Activated CD4-positive, alpha-beta T cell treated with anti-CD3 and anti-CD28 coated beads, Interleukin-2, Interleukin-6, amounts not matched to agents 100 ng/mL and 50 ng/mL, durations not matched to agents 16 hours and 8 hours (primary cell): ENCODE measurements around the gene PDK2.

Experiments
- DNase-seq: peaks from one replicate; pipeline ENCODE4 v3.0.0-alpha.2; 2020

Gene PDK2

GRCh38 chr17:50102164-50102991, 7.2 kb downstream of the PDK2 start:
- no peak for DNase-seq

DNA sequence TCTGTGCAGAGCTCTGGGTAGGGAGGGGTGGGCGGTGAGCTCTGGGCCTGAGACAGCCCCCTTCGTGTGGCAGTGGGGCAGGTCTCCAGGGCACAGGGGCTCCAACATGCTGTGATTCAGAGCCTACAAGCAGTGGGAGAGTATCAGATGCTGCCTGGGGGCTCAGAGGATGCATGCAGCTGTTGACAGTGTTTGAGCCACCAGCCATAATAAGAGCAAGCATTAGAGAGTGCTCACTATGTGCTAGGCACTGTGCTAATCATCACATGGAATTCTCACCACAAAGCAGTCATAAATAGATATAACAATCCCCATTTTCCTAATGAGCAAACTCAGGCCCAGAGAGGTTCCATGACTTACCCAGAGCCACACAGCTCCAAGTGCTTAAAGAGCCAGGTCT, 8.1 kb downstream of the PDK2 start:
- DNase-seq = no peak

GRCh38 chr17:50103941-50104340, 8.8 kb downstream of the PDK2 start:
- no peak for DNase-seq

DNA sequence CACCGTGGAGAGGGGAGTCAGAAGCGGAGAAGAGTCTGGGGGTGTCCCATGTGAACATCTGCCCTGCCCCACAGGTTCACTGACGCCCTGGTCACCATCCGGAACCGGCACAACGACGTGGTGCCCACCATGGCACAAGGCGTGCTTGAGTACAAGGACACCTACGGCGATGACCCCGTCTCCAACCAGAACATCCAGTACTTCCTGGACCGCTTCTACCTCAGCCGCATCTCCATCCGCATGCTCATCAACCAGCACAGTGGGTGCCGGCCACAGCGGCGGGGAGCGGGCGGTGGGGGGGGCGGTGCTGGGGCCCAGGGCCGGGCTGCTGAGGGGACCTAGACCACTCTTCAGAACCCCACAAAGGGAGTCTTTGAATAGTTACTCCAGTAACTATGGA, 10.7 kb downstream of the PDK2 start:
- no peak for DNase-seq

DNA sequence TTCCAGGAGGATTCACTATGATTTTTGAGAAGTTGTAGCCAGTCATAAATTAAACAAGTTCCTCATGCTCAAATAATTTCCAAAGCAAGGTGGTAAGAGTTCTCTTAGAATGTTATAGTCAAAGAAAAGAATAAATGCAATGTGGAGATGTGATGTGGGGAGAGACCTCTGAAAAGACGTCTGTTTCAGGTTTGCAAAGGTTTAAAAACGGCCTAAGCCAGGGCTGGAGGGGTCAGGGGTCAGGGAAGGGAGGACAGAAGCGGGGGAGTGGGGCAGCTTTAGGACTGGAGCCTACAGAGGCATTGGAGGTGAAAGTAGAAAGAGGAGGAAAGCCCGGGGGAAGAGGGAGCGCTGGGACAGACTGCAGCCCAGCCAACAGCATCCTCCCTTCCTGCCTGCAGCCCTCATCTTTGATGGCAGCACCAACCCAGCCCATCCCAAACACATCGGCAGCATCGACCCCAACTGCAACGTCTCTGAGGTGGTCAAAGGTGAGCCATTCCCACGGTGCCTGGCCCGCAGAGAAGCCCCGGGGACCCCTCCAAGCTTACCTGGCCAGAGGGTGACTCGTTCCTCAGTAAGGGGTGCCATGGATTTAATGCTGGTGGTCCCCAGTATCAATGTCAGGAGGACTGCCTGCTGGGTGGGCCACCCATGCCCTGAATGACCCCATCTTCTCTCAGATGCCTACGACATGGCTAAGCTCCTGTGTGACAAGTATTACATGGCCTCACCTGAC, 11.4 kb downstream of the PDK2 start:
- DNase-seq = no peak

DNA sequence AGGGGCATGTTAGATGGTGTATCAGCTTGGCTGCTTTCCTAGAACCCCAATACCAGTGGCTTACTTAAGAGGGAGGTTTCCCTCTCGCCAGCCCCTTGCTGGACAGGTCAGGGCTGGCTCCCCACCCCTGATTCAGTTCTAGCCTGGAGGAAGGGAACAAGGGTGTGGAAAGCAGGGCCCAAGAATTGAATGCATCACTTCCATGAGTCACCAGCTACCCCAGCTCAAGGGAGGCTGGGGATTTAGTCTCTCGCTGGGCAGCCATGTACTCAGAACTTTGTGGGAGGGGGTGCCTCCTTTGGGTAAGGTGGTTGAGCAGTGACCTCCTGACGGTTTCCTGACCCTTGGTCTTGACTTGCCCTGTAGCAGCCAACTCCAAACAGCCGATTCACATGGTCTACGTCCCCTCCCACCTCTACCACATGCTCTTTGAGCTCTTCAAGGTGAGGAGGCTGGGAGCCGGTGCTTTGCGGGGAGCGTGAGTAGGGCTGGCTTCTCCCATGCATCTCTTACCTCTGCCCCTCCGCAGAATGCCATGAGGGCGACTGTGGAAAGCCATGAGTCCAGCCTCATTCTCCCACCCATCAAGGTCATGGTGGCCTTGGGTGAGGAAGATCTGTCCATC, 12.8 kb downstream of the PDK2 start:
- no peak for DNase-seq

GRCh38 chr17:50108556-50108955, 13.4 kb downstream of the PDK2 start:
- no peak for DNase-seq

- DNase-seq = no peak
Measured at GRCh38 chr17:50109207-50109606, 14.1 kb downstream of the PDK2 start.

DNA sequence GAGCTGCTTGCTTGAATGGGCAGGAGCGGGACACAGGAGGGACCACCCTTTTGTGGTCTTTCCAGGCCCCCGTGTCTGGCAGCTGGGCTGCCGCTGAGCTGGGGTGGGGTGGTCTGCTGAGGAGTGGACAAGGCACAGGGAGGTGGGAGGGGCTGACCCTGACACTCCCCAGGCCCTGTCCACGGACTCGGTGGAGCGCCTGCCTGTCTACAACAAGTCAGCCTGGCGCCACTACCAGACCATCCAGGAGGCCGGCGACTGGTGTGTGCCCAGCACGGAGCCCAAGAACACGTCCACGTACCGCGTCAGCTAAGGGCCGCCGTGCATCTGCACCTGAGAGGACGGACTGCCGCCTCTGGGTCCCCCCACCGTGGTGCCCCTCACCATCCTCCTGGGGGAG, 14.6 kb downstream of the PDK2 start:
- no peak for DNase-seq

DNA sequence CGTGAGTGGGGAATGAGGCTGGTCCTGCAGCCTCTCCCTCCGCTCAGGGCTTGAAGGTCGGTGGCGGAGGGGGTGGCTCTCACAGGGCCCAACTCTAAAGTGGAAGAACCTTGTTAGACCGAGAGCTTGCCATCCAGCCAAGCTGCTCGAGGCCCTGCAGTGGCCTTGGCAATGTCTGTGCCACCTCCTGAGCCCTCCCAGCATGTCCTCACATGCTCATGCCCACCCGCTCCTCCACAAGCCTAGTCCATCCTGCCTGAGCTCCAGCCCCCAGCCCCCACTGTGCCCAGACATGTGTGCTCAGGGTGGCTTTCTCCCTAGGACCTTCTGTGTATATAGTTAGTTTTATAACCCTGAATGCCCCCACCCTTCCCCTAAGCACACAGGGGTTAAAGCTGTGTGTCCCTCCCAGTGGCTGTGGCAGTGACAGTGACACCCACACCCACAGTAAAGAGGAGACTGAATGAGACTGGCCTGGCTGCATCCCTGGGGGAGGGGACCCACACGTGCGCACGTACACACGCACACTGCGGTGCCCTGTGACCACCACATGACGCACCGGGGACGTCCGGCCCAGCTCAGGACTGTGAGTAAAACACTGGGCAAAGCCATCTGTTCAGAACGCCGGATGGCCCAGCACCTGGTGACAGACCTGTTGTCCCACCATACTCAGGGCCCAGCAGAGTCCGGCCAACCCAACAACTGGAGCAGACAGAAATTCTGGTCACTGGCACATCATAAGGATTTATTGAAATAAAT, 15.6 kb downstream of the PDK2 start:
- DNase-seq = no peak

GRCh38 chr17:50111673-50112655, 16.8 kb downstream of the PDK2 start:
- no peak for DNase-seq

DNA sequence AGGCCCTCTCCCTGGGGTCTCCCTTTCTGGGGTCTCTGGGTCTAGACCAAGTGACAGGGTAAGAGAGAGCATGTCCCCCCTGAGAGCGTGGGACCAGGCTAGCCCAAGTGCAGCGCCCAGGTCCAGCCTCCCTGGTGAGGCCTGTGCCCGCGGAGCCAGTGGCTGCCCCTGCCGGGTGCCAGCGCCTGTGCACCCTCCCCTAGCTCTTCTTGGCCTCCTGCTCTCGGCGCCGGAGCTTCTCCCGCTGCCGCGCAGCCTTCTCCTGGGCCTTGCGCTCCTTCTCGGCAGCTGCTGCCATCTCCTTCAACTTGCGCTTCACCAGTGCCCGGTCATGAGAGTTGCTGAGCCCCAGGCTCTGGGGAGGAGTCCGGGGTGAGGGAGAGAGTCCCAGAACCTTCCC, 17.5 kb downstream of the PDK2 start:
- no peak for DNase-seq

GRCh38 chr17:50113624-50114320, 18.6 kb downstream of the PDK2 start:
- DNase-seq = no peak

- no peak for DNase-seq
Measured at GRCh38 chr17:50114401-50114800, 19.2 kb downstream of the PDK2 start.

DNA sequence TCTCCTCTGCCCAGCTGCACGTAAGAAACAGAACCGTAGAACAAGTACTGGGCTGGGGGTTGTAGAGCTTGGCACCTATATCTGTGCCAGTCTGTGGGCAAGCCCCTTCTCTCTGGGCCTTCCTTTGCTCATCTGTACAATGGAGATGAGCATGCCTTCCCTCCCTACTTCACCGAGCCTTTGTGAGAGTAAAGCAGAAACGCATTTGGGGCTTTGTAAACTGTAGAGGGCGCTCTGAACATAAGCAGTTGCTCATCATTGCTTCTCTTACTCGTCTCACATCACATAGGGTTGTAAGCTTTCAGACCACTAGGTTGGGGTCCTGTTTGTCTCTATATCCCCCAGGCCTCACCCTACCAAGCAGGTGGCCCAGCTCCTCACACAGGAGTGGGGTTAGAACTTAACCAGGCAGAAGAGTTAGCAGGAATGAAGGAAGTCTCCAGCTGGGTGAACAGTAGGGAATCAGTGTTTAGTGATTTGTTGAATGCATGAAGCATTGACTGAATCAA, 19.8 kb downstream of the PDK2 start:
- peak; percentile 68 for DNase-seq

DNA sequence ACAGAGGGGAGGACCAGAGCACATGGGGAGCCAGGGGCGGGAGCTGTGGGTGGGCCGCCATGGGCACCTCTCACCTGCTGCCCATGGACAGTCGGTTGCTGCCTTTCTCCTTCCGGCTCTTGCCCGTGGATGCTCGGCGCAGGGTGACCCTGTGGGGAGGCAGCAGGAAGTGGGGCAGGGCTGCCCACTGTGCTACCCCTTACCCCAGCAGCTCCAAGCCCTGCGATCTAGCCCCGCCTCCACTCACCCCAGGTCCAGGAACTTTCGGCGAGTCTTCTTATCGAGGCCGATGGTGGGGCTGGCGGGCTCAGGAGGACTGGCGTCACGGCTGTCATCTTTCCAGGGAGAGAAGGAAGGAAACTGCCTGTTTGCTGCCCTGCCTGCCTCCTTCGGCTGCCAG, 20.6 kb downstream of the PDK2 start:
- DNase-seq = no peak

DNA sequence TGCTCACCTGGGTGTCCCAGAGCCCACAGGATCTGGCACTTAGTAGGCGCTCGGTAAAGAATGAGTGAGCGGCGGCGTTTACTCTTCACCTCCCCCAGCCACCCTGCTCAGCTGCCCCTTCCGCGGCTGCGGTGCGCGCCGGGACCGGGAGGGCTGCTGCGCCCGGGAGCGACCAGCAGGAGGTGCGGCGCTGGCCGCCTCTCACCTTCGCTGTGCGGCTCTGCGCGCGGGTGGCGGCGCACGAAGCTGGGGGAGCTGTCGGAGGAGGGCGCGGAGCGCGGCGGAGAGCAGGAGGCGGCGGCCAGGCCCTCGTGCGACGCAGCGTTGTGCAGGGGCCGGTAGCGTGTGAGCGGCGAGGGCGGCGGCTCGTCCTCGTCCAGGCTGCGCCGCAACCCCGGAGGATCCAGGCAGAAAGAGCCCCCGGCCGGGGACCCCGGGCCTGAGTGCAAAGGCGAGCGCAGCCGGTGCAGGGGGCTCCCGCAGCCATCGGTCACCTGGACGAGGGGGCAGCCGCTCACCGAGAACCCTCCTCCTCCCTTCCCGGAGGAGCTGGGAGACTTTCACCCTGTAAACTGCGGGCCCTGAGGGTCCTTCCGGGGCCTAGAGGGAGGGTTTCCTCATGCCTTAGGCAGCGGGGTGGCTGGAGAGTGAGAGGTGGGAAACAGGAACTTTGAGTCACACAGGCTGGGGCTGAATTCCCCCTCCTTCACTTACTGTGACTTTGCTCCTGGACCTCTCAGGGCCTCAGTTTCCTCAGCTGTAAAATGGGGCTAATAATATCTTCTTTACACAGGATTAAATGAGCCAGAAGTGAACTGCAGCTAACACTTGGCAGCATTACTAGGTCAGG, 22.3 kb downstream of the PDK2 start:
- peak; percentile 65 for DNase-seq

DNA sequence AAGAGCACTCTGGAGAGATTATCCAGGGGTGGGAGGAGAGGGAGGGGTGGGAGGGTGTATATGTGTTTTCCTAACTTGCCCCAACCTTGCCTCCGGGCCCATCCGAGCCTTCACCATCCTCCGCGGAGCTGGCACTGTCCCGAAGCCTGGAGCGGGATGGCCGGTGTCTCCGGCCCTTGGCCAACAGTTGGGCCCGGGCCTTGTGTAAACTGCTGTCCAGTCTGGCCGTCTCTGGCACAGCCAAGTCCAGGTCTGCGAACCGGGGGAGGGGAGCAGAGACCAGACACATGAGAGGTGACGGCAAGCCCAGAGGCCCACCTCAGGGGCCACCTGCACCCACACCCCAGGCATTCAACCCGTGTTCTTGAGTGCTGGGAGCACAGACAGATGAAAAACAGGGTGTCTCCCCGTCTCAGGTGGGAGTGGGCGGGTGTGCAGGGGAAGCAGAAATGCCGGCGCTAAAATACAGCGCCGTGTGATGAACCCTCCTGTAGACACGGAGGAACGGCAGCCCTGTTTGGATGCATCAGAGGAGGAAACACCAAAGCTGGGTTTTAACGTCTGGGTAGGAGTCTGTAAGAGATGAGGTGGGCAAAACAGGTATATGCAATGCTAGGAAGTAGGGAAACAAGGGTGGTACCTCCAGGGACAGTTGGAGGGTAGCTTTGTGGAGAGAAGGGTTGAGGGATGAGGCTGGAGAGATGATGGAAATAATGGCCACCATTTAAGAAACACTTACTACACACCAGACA, 23.1 kb downstream of the PDK2 start:
- no peak for DNase-seq

DNA sequence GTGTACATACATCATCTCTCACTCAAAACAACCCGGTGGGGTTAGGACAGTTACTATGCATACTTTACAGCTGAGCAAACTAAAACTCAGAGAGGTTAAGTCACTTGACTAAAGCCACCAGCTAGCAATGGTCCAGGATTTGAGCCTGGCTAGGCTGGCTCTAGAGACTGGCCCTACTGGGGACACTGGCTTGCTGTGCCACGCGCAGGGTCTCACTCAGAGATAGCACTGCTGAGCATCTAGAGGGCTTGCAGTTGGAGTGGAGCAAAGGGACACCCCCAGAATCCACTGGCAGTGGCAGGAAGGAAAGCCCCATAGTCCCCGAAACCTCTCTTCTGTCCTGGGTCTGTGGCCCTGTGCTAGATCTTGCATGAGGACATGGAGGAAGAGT, 23.7 kb downstream of the PDK2 start:
- DNase-seq = no peak
